ENCODE measurements around the gene CACNG1. TPM values are rescaled to one million over a fixed set of nuclear protein-coding genes. Genes with fewer than 3 reads are reported as not detected.

The CACNG1 gene
- total RNA-seq, 1 donor from 2014 or later, result not detected

- Mint-ChIP-seq H3K36me3 (ENCODE audit: low read depth, unreplicated experiment) (peaks cover 11% of the 10 kb centered on the region), H3K9me3 (ENCODE audit: unreplicated experiment) (peaks cover 7% of the 10 kb centered on the region), H3K4me3 (ENCODE audit: unreplicated experiment) (no peak overlapping the region), H3K27me3 (ENCODE audit: unreplicated experiment) (peaks cover 1% of the 10 kb centered on the region), H3K27ac (ENCODE audit: unreplicated experiment) (no peak overlapping the region), H3K4me1 (ENCODE audit: unreplicated experiment) (peaks cover 2% of the 10 kb centered on the region)
- no peak for DNase-seq (ENCODE audit: low spot score)
- TF ChIP-seq CTCF (IDR thresholded peaks at IDR 0.05; ENCODE audit: unreplicated experiment), result no peak
These were observed 6.3 kb downstream of the CACNG1 start for GRCh38 chr17:67050471-67051154.

- peaks cover 1% of the 10 kb centered on the region for H3K27me3 Mint-ChIP-seq (ENCODE audit: unreplicated experiment)
- no peak overlapping the region for H3K27ac Mint-ChIP-seq (ENCODE audit: unreplicated experiment)
- no peaks in the 10 kb centered on the region for H3K4me1 Mint-ChIP-seq (ENCODE audit: unreplicated experiment)
These were observed 6.8 kb downstream of the CACNG1 start for GRCh38 chr17:67051155-67051538.

GRCh38 chr17:67051837-67052236 is 7.5 kb downstream of the CACNG1 start:
- DNase-seq (ENCODE audit: low spot score), result no peak
- peaks cover 7% of the 10 kb centered on the region for H3K9me3 Mint-ChIP-seq (ENCODE audit: unreplicated experiment)
- H3K27me3 Mint-ChIP-seq (ENCODE audit: unreplicated experiment), result peaks cover 1% of the 10 kb centered on the region

More at GRCh38 chr17:67051155-67051538, 6.8 kb downstream of the CACNG1 start:
- H3K4me3 Mint-ChIP-seq (ENCODE audit: unreplicated experiment), result no peak overlapping the region
- peaks cover 11% of the 10 kb centered on the region for H3K36me3 Mint-ChIP-seq (ENCODE audit: low read depth, unreplicated experiment)
- TF ChIP-seq CTCF (IDR thresholded peaks at IDR 0.05; ENCODE audit: unreplicated experiment), result no peak
- DNase-seq (ENCODE audit: low spot score), result no peak
- peaks cover 7% of the 10 kb centered on the region for H3K9me3 Mint-ChIP-seq (ENCODE audit: unreplicated experiment)

GRCh38 chr17:67052720-67053437 is 8.5 kb downstream of the CACNG1 start:
- no peaks in the 10 kb centered on the region for H3K4me1 Mint-ChIP-seq (ENCODE audit: unreplicated experiment)
- no peak overlapping the region for H3K4me3 Mint-ChIP-seq (ENCODE audit: unreplicated experiment)
- H3K36me3 Mint-ChIP-seq (ENCODE audit: low read depth, unreplicated experiment), result peaks cover 11% of the 10 kb centered on the region
- peaks cover 1% of the 10 kb centered on the region for H3K27me3 Mint-ChIP-seq (ENCODE audit: unreplicated experiment)
- TF ChIP-seq CTCF (IDR thresholded peaks at IDR 0.05; ENCODE audit: unreplicated experiment), result no peak
- no peak overlapping the region for H3K27ac Mint-ChIP-seq (ENCODE audit: unreplicated experiment)
- H3K9me3 Mint-ChIP-seq (ENCODE audit: unreplicated experiment), result peaks cover 7% of the 10 kb centered on the region
- DNase-seq (ENCODE audit: low spot score), result no peak

More at GRCh38 chr17:67051837-67052236, 7.5 kb downstream of the CACNG1 start:
- H3K4me3 Mint-ChIP-seq (ENCODE audit: unreplicated experiment), result no peak overlapping the region
- no peak overlapping the region for H3K27ac Mint-ChIP-seq (ENCODE audit: unreplicated experiment)
- H3K36me3 Mint-ChIP-seq (ENCODE audit: low read depth, unreplicated experiment), result peaks cover 11% of the 10 kb centered on the region
- H3K4me1 Mint-ChIP-seq (ENCODE audit: unreplicated experiment), result no peaks in the 10 kb centered on the region
- TF ChIP-seq CTCF (IDR thresholded peaks at IDR 0.05; ENCODE audit: unreplicated experiment), result no peak

Data from endothelial cell (in vitro differentiated cells).